D721Med (cell line): ENCODE data around the gene TNIK.

Experiments used
- DNase-seq: peaks from one replicate; pipeline ENCODE4 v3.0.0; 2011; ENCODE audit warnings: low spot score; ENCODE audit not compliant: insufficient read length
- FAIRE-seq: peaks from 2 replicates; lab custom pipeline; 2011; peaks lifted over from hg19 to GRCh38; lab: Jason Lieb, UNC
- TF ChIP-seq, protein P1 (sequence below): IDR thresholded peaks from 2 replicates; pipeline ENCODE4 v1.5.1; 2012; ENCODE audit warnings: mild to moderate bottlenecking, control low read depth; ENCODE audit not compliant: insufficient read depth; ENCODE audit errors: missing control alignments

The TNIK gene

DNA sequence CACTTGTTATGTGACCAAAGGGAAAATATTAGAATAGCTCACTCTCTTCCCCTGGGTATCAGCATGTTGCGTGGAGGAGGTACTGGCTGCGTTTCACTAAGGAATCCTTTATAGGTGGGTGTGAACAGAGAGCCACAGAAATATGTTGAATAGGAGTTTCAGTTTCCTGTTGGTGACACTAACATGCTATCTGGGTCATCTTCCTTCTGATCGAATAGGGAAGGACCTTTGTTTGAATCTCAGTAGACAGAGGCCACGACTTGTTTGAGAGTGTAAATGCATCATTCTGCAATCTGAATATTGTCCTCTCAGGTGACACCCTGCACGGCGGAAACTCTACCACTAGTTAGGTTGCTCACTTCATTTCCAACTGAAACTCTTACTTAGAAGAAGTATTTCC lies 275.8 kb downstream of the TNIK start:
- FAIRE-seq (no peak), DNase-seq (no peak)
- TF ChIP-seq, protein P1, sequence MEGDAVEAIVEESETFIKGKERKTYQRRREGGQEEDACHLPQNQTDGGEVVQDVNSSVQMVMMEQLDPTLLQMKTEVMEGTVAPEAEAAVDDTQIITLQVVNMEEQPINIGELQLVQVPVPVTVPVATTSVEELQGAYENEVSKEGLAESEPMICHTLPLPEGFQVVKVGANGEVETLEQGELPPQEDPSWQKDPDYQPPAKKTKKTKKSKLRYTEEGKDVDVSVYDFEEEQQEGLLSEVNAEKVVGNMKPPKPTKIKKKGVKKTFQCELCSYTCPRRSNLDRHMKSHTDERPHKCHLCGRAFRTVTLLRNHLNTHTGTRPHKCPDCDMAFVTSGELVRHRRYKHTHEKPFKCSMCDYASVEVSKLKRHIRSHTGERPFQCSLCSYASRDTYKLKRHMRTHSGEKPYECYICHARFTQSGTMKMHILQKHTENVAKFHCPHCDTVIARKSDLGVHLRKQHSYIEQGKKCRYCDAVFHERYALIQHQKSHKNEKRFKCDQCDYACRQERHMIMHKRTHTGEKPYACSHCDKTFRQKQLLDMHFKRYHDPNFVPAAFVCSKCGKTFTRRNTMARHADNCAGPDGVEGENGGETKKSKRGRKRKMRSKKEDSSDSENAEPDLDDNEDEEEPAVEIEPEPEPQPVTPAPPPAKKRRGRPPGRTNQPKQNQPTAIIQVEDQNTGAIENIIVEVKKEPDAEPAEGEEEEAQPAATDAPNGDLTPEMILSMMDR, result no peak

DNA sequence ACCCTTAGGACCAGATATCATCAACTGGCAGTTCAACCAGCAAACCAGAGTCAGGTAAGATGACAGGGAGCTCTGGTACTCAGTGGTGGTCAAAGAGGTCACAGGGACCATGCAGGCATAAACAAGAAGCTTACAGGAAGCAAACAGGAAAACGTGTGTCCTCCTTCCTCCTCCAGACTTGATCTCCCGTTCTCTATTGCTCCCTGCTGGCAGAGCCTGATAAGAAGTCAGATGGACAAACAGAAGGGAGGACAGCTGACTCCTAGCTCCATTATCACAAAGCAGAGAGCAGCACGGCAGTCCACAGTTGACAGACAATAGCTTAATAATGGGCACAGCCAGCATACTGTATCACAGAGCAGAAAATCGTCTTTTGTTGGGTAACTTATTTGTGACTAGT lies 277.2 kb downstream of the TNIK start:
- FAIRE-seq (no peak), DNase-seq (no peak)
- TF ChIP-seq, protein P1, result peak; percentile 28

DNA sequence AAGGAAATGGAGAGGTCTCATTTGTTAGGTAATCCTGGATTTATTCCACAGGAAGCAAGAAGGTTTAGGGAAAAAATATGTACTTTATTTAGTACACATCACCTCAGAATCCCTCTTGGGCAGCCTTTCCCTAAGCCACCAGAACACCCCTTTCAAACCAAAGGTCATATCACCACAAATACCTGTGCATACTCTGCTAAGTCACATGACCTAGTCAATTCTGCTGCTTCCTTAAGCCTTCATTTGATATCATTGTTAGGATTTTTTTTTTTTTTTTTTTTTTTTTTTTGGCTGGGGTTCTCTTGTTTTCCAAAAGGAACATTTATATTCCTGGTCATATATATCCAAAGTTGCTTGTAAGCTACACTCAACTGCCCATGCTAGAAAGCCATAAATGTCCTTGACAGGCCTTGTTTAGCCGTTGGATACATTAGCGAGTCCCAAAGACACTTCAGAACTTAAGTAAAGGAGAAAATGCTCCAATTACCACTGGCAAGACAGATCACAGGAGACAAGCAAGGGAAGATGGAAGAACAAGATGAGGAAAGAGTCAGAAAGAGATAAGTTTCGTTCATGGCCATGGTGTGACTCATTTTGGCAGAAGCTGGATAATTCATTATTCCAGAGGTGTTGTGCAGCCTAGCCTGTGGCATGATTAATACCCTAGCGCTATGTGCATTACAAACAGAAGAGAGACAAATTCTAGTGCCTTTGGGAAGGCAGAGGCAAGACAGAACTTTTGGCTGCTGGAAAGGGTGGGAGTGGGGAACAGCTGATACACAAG lies 278.1 kb downstream of the TNIK start:
- DNase-seq (no peak), FAIRE-seq (no peak)
- TF ChIP-seq, protein P1, result no peak

DNA sequence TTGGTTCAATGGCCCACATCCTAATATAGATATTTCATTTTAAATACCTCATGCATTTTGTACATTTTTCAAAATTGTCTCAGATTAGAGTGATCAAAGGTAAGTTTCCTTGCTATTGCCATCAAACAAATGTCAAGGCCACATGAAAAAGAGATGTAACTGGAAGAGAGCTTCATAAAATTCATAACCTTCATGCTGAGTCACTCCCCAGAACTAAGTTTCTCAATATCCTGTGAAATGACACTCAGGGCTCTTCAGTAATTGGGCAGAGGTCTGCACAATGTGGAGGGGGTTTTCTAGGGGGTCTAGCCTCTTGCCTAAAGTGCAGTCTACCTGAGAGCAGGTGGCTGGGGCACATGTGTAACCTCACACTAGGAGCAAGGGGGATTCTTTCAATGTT lies 281.5 kb downstream of the TNIK start:
- FAIRE-seq, result no peak
- TF ChIP-seq, protein P1, result no peak
- no peak for DNase-seq

DNA sequence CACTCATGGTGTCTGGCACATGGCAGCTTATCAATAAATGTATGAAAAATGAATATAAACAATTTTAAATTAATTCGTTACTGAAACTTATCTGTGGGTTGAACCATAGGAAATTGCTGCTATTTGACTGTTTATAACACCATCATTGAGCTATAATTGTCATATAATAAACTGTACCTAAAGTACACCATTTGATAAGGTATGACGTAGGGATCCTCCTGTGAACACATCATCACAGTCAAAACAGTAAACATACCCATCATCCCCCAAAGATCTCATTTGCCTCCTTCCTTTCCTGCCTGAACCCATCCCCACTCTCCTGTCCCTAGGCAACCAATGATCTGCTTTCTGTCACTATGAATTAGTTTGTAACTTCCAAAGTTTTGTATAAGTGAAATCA lies 282.7 kb downstream of the TNIK start:
- DNase-seq (no peak), FAIRE-seq (no peak)
- TF ChIP-seq, protein P1, result no peak

DNA sequence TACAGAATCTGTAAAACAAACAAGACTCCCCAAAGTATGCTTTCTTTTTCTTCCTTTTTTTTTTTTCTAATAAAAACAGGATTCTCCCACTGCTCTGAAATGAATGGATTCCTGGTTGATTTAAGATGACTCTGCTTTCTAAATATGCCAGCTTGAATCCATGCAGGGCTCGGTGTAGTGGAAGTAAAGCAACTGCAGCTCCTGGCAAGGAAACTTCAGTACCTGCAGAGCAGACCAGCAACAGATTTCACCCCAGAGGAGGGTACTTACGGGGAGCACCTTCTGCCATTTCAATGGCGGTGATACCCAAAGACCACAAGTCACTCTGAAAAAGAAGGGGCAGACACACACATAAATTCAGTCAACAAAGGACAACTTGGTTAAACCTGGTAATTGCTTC lies 283.1 kb downstream of the TNIK start:
- FAIRE-seq (no peak), DNase-seq (no peak)
- TF ChIP-seq, protein P1, result no peak

DNA sequence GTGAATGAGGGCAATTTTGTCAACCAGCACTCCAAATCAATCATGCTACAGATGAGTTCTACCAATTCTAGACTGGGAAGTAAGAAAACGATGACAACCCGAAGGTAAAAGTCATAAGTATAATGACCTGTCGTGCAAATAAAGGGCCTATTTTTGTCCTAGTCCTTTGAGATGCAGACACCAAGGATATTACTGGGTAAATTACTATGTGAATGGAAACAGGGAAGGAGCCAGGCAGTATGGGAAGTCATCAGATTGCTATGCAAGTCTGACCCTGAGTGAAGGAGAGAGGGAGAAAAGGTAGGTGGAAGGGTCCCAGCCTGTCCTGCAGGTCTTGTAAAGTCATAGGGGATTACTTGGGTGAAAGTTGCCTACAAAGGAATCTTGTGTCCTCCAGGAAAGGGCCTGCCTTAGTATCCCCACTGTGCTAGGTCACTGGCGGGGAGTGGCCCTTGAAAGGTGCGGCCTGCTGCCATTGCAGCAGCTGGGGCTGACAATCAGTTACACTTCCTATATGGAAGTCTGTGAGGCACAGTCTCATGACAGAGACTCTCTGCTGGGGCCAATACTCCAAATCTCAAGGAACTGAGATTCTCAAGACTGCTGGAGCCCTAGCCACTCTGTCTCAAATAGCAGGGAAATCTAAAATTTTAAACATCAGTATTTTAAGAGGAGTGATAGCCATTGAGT lies 283.8 kb downstream of the TNIK start:
- FAIRE-seq (no peak), DNase-seq (no peak)
- TF ChIP-seq, protein P1, result no peak
